Spinal cord (tissue), 10 donors: ENCODE results near the gene STRN. TPM values are rescaled to one million over a fixed set of nuclear protein-coding genes. Genes with fewer than 3 reads are reported as not detected.
"Not testable (repeated sequence)": the region's sequence is repeated elsewhere in the genome, so short reads cannot be mapped to it uniquely, and the experiment has no call there.

ENCODE experiments used
- DNase-seq, 6 donors: peaks; one replicate each; pipeline versions ENCODE4 v3.0.0 to v3.0.0-alpha.2; 2013 to 2015; ENCODE audit warnings: low spot score in 6 of 6, low read depth in 4 of 6
- H3K27ac ChIP-seq: one replicate; pipeline ENCODE4 v1.5.1; 2013; ENCODE audit warnings: low read depth, low read length, control low read depth
- H3K27me3 ChIP-seq: one replicate; pipeline ENCODE4 v1.6.1; 2013; ENCODE audit warnings: low read length; ENCODE audit not compliant: control insufficient read depth, insufficient read depth
- H3K36me3 ChIP-seq: one replicate; pipeline ENCODE4 v1.6.1; 2013; ENCODE audit warnings: low read length; ENCODE audit not compliant: control insufficient read depth, insufficient read depth
- H3K4me1 ChIP-seq: one replicate; pipeline ENCODE4 v1.6.1; 2013; ENCODE audit warnings: low read length; ENCODE audit not compliant: control insufficient read depth, insufficient read depth
- H3K4me3 ChIP-seq: one replicate; pipeline ENCODE4 v1.5.1; 2013; ENCODE audit warnings: low read depth, low read length, control low read depth
- H3K9me3 ChIP-seq: one replicate; pipeline ENCODE4 v1.6.1; 2013; ENCODE audit warnings: low read length; ENCODE audit not compliant: control insufficient read depth, insufficient read depth
- WGBS: methylation state at CpG from one replicate; pipeline ENCODE4 v1.1.5; 2013; ENCODE audit warnings: missing lambda C conversion rate; ENCODE audit not compliant: insufficient coverage; 5-methylcytosine and 5-hydroxymethylcytosine counted together
- polyA plus RNA-seq, 2 donors: library from polyadenylated mRNA; unstranded; fragments of 120-200 nt; gene quantifications; one replicate each; pipeline ENCODE4 v1.2.1, GENCODE V29; 2013; ENCODE audit not compliant: insufficient read length in 2 of 2
- total RNA-seq, 2 donors: library from RNA; depleted of rRNA in 1 of 2; stranded (reverse); fragments of 120-200 nt in 1 of 2; fragments of >200 nt in 1 of 2; gene quantifications; one replicate each; pipeline versions ENCODE4 v1.2.3 to v1.2.4, GENCODE V29; 2013 to 2014
- donor health status: healthy.

Gene STRN
- total and polyA plus RNA-seq, 4 donors, result 40.2 to 107 (median 62.8) TPM

- not testable (repeated sequence) for H3K27me3 ChIP-seq, DNase-seq, H3K27ac ChIP-seq, H3K4me3 ChIP-seq, H3K9me3 ChIP-seq, H3K4me1 ChIP-seq, H3K36me3 ChIP-seq
- WGBS, result 100% methylated on average over 4 of the region's 10 CpGs
Measured at GRCh38 chr2:36945240-36945639, 21.1 kb downstream of the STRN start.

GRCh38 chr2:36941867-36942266 is 24.5 kb downstream of the STRN start:
- Histone ChIP-seq H3K27ac (no peak overlapping the region), H3K4me3 (no peak overlapping the region), H3K9me3 (no peaks in the 10 kb centered on the region), H3K4me1 (no peaks in the 10 kb centered on the region), H3K36me3 (no peaks in the 10 kb centered on the region), H3K27me3 (no peaks in the 10 kb centered on the region)
- no peak for DNase-seq
- WGBS, result no CpG with 5 or more reads among the region's 4 CpGs

GRCh38 chr2:36936526-36936925 is 29.8 kb downstream of the STRN start:
- H3K27ac ChIP-seq, H3K4me3 ChIP-seq, DNase-seq, H3K9me3 ChIP-seq, H3K4me1 ChIP-seq, H3K36me3 ChIP-seq, H3K27me3 ChIP-seq: not testable (repeated sequence)

GRCh38 chr2:36931688-36932087 is 34.6 kb downstream of the STRN start:
- DNase-seq, H3K27ac ChIP-seq, H3K4me1 ChIP-seq, H3K27me3 ChIP-seq, H3K36me3 ChIP-seq, H3K9me3 ChIP-seq, H3K4me3 ChIP-seq: not testable (repeated sequence)
- 100% methylated on average over 2 of the region's 6 CpGs for WGBS

- WGBS, result 100% methylated on average over 2 of the region's 7 CpGs
- DNase-seq, H3K9me3 ChIP-seq, H3K36me3 ChIP-seq, H3K4me1 ChIP-seq, H3K27ac ChIP-seq, H3K27me3 ChIP-seq, H3K4me3 ChIP-seq: not testable (repeated sequence)
Measured at GRCh38 chr2:36930787-36931410, 35.4 kb downstream of the STRN start.

GRCh38 chr2:36926175-36927132 is 39.9 kb downstream of the STRN start:
- H3K36me3 ChIP-seq, H3K4me3 ChIP-seq, H3K9me3 ChIP-seq, H3K27ac ChIP-seq, DNase-seq, H3K27me3 ChIP-seq, H3K4me1 ChIP-seq: not testable (repeated sequence)
- no CpG with 5 or more reads among the region's 5 CpGs for WGBS

- not testable (repeated sequence) for H3K27ac ChIP-seq, H3K4me1 ChIP-seq, H3K4me3 ChIP-seq, DNase-seq, H3K27me3 ChIP-seq, H3K9me3 ChIP-seq, H3K36me3 ChIP-seq
- 98% methylated on average over 9 of the region's 10 CpGs for WGBS
Measured at GRCh38 chr2:36922629-36923028, 43.7 kb downstream of the STRN start.

- WGBS, result 95% methylated on average over 3 of the region's 3 CpGs
- Histone ChIP-seq H3K27me3 (no peaks in the 10 kb centered on the region), H3K27ac (no peak overlapping the region), H3K9me3 (no peaks in the 10 kb centered on the region), H3K4me3 (no peak overlapping the region), H3K4me1 (no peaks in the 10 kb centered on the region), H3K36me3 (no peaks in the 10 kb centered on the region)
- DNase-seq, result no peak
Measured at GRCh38 chr2:36921984-36922383, 44.4 kb downstream of the STRN start.

- peaks cover 2% of the 10 kb centered on the region for H3K36me3 ChIP-seq
- DNase-seq, result no peak
Measured at GRCh38 chr2:36919041-36919837, 47.1 kb downstream of the STRN start.

More at GRCh38 chr2:36919041-36919837, 47.1 kb downstream of the STRN start:
- Histone ChIP-seq H3K27me3 (no peaks in the 10 kb centered on the region), H3K4me1 (no peaks in the 10 kb centered on the region), H3K9me3 (no peaks in the 10 kb centered on the region), H3K4me3 (no peak overlapping the region), H3K27ac (no peak overlapping the region)
- 80% methylated on average over 2 of the region's 7 CpGs for WGBS
